Measurements from ENCODE around the gene AKAP6.

The AKAP6 gene

GRCh38 chr14:32330351-32331111, 1.4 kb downstream of the AKAP6 start:
- in situ Hi-C loops (cut with MboI; ENCODE audit: low sequenced_read_pairs): no loop called here

GRCh38 chr14:32331206-32331605, 2.1 kb downstream of the AKAP6 start:
- in situ Hi-C loops (cut with MboI; ENCODE audit: low sequenced_read_pairs): no loop called here

DNA sequence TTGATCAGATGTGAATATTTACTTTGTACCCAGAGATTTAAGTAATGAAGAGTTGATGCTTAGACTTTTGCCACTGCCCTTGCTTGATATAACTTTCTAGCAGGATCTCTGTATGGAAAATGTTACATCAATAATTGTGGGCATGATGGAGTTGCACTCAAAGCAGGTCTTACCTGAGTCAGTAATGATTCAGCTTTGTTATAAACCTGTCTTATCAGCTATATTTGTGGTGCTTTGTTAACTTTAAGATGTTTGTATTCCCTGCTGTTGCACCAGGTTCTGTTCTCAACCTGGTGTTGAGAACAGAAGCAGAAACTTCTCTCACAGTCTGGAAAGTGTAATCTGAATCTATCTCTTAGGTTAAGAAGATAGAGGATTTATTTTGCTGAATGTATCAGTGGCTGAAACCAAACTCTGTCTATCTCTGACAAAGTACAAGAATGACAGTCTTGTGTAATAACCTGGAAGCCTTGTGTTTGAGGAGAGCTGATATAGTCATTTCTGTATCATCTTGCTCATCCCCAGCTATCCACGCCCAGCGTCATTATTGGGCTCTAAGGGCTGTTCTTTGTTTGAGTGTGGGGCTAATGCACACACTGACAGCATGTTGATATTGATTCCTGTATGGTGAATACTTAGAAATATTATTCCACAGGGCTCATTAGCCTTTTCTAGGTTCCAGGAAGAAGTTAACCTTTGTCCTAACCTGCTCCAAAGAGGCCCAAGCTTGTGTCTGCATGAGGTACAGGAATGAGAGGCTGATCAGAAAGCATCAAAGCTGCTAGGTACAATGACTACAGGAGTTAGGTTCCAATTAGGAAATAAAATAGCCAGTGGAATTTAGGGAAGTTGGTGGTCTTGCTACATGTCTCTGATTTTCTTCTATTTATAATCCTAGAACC, 3.6 kb downstream of the AKAP6 start:
- in situ Hi-C loops (cut with MboI; ENCODE audit: low sequenced_read_pairs): no loop called here

DNA sequence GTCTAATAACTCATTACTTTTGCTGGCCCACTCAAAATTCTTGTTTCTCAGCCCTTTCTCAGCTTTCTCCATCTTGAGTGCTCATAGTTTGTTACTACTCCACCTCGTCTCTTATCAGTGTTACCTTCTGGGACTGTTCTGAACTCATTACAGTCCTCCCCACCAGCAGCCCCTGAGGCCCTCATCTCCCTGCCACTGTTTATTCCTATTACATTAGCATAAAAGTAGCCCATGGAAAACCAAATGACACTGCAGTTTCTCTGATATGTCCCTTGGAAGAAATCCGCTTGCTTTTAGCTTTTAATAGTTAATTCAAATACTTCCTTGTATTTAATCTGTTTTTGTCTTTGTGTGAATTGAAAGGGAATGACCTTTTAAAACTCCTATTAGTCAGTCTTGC, 7.6 kb downstream of the AKAP6 start:
- in situ Hi-C loops (cut with MboI; ENCODE audit: low sequenced_read_pairs): no loop called here

DNA sequence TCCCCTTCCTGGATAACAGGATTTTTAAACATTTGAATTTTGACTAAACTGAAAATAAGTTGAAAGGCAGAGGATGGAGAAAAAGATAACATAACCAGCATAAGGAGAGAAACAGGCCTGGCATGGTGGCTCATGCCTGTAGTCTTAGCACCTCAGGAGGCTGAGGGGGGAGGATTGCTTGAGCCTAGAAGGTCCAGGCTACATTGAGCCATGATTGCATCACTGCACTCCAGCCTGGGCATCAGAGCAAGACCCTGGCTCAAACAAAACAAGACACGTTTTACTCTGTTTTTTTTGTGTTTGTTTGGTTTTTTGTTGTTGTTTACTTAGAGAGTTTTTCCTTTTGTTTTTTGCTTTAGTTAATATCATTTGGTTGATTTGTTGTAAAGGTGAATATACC, 8.7 kb downstream of the AKAP6 start:
- in situ Hi-C loops (cut with MboI; ENCODE audit: low sequenced_read_pairs): no loop called here

GRCh38 chr14:32339188-32339587, 10.1 kb downstream of the AKAP6 start:
- in situ Hi-C loops (cut with MboI; ENCODE audit: low sequenced_read_pairs): no loop called here

- in situ Hi-C loops (cut with MboI; ENCODE audit: low sequenced_read_pairs): no loop called here
Observed at GRCh38 chr14:32341947-32342846, 13.1 kb downstream of the AKAP6 start.

DNA sequence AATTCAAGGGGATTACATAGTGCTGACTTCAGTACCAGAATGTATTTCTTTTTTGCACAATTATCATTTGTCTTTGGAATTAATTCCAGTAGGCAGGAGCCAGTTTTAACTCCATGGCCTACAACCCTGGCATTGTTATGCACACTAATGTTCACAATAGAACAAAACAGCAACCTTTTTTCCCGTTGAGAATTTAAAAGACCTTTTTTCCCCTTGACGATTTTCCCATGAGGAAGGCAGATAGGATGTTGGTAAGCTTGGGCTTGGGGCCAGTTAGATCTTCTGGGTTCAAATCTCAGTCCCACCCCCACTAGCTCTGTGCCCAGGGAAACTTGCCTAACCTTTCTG, 13.7 kb downstream of the AKAP6 start:
- in situ Hi-C loops (cut with MboI; ENCODE audit: low sequenced_read_pairs): no loop called here

- in situ Hi-C loops (cut with MboI; ENCODE audit: low sequenced_read_pairs): no loop called here
Observed at GRCh38 chr14:32343926-32344430, 14.9 kb downstream of the AKAP6 start.

DNA sequence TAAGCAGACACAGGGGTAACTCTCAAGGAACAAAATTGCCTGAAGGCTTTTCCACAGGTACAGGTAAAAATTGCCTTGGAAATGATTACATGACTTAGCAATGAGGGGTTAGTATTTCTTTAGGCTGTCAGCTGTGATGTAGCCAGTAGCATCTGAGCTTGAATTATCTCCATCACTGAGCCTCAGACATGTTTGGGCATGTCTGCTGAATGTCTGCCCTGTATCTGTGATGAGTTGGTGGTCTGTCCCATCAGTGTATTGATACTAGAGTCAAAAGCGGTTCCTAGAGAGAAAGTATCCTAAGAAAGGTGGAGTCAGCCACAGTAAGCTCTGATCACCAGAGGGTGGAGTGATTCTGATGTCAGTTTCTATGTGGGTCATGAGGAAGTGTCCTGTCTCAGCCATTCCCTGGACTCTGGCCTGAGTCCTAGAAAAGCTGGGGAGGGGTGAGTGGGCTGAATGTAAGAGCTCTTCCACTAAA, 16.3 kb downstream of the AKAP6 start:
- in situ Hi-C loops (cut with MboI; ENCODE audit: low sequenced_read_pairs): no loop called here

DNA sequence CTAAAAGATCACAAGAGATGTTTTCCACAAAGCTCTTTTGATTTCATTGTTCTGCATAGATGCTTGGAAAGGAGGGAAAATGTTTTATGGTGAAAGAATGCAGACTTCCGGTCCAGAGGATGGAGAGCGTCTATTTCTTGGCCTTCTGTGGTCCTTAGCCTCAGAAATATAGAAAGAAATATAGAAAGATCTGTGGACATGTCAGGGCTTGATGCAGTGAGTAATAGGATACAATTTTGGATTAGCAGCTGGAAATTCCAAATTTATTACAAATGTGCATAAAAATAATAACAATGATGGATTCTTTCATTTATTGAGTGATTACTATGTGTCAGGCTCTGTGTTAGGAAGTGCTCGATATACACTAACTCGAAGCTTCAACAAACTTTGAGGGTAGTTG, 20.2 kb downstream of the AKAP6 start:
- in situ Hi-C loops (cut with MboI; ENCODE audit: low sequenced_read_pairs): no loop called here

DNA sequence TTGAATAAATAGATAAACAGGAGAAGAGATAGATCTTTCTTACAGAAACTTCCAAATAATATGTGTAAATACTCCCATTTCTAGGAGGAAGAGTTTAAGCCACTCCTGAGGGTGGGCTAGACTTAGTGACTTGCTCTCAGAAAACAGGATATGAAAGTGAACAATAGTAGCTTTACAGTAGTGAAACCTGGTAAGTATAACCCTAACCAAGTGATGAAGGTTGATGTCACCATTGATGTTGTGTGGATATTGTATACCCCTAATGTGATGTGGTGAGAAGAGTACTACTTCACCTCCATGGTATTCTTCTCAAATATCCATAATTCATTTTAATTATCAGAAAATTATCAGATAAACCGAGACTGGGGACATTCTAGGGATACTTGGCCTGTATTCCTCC, 20.9 kb downstream of the AKAP6 start:
- in situ Hi-C loops (cut with MboI; ENCODE audit: low sequenced_read_pairs): no loop called here

GRCh38 chr14:32352631-32353030, 23.5 kb downstream of the AKAP6 start:
- in situ Hi-C loops (cut with MboI; ENCODE audit: low sequenced_read_pairs): no loop called here

DNA sequence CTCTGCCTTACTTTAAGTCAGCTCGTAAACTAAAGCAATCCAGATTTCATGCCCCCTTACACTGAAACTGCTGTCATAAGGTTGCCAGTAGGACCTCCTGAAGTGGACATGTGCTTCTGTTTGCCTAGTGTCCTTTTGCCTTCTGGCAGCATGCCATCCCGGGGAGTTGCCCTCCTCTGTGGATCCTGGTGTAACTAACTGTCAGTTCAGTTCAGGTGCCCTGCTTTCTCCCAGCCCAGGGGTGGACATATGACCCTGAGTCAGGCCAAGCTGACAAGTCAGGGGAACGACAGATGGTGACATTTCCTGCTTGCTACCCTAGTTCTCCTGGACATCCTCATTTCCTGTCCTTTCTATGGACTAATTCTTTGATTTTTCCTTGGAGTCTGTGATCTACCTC, 25.6 kb downstream of the AKAP6 start:
- in situ Hi-C loops (cut with MboI; ENCODE audit: low sequenced_read_pairs): no loop called here

DNA sequence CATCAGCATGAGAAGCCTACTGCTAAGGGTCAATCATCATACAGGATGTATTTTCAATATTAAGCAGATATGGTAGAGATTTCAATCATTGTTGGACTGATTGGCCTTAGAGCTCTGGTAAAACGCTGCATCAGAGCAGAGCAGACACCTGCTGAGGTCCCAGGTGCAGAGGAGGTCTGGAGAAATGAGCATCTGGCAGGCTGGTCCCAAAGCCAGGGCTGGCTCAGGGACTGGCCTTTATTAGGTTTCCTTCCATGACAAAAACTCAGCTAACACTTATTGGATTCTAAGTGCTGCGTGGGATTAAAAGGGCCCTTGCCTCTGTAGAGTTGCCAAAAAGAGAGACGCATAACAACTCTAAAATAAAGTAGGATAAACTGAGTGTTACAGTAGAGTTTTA, 29.7 kb downstream of the AKAP6 start:
- in situ Hi-C loops (cut with MboI; ENCODE audit: low sequenced_read_pairs): no loop called here

- in situ Hi-C loops (cut with MboI; ENCODE audit: low sequenced_read_pairs): no loop called here
Observed at GRCh38 chr14:32361674-32362073, 32.6 kb downstream of the AKAP6 start.

- in situ Hi-C loops (cut with MboI; ENCODE audit: low sequenced_read_pairs): no loop called here
Observed at GRCh38 chr14:32363761-32364160, 34.7 kb downstream of the AKAP6 start.

DNA sequence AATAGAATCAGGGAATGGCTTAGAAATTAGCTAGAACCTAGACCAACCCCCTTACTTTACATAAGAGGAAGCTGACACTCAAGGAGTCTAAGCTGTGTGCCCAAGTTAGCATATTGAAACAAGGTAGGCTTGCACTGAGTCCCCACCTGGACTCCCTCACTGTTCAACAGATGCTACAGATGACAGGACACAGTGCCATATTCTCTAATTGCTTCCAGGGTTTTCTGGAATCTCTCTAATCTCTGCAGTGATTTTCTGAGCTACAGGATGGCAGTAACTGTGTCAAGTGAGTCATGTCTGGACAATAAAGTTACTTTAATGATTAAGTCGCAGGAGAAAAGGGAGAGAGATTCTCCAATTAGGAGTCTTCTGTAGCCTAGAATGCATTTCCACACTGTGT, 35.8 kb downstream of the AKAP6 start:
- in situ Hi-C loops (cut with MboI; ENCODE audit: low sequenced_read_pairs): no loop called here

DNA sequence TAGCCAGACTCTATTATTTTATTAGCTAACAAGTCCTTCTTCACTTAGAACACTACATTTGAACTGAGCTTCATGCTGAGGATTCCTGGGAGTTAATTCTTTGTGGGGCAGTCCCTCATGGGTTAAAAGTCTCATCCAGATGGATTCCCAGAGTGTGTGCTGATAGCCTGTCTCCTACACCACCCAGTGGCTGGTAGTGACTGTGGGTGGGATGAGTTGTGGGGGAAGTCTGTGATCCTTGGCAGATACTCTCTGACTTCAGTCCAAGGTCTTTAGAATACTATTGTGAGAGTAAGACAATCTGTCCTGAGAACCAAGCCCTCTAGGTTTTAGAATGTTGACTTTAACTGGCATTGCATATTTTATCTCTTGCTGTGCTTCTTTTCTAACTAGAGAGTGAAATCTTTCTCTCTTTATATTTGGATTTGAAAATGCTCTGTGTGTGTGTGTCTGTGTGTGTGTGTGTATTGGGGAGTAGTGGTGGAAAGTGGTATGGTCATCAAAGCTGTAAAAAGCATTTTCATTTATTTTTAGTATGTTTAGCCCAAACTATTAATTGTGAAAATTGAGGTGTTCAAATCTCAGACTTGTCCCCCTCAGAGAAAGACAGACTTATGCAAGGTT, 37.3 kb downstream of the AKAP6 start:
- in situ Hi-C loops (cut with MboI; ENCODE audit: low sequenced_read_pairs): no loop called here

GRCh38 chr14:32366986-32367385, 37.9 kb downstream of the AKAP6 start:
- in situ Hi-C loops (cut with MboI; ENCODE audit: low sequenced_read_pairs): no loop called here
